Esophagus muscularis mucosa (tissue), 3 donors: ENCODE data around the gene SH2D3C.

Source experiments
- CTCF ChIP-seq, 3 experiments: fragments of 200-600 bp in 2 of 3; fragments of 450-650 bp in 1 of 3; sonication (generic) in 2 of 3; IDR thresholded peaks; one replicate each; pipeline ENCODE4 v1.5.1; 2017 to 2019; ENCODE audit warnings: antibody characterized with exemption in 3 of 3, mild to moderate bottlenecking in 2 of 3, moderate library complexity in 1 of 3
- POLR2A ChIP-seq: fragments of 450-650 bp; IDR thresholded peaks from one replicate; pipeline ENCODE4 v1.6.1; 2017; ENCODE audit warnings: antibody characterized with exemption, moderate library complexity, mild to moderate bottlenecking, low read depth

GRCh38 chr9:127734247-127734746 is 44.2 kb downstream of the SH2D3C start:
- TF ChIP-seq POLR2A (no peak), CTCF (IDR thresholded peaks at IDR 0.05) (no peak)
